Astrocyte of the spinal cord (primary cell): ENCODE results near the gene EDIL3.

Experiments
- DNase-seq: peaks from one replicate; pipeline ENCODE4 v3.0.0; 2011; ENCODE audit warnings: low read depth, low spot score
- H3K4me3 ChIP-seq: 2 replicates; pipeline ENCODE4 v1.5.1; 2011; ENCODE audit warnings: low read depth, mild to moderate bottlenecking, low read length, moderate library complexity
- in situ Hi-C: cut with HindIII; loops from 2 replicates; pipeline ENCODE4 v1.10.0; 2017; ENCODE audit warnings: low sequenced_read_pairs
- TF ChIP-seq, protein P1 (sequence below): IDR thresholded peaks from 2 replicates; pipeline ENCODE4 v1.5.1; 2012; ENCODE audit warnings: low read depth, mild to moderate bottlenecking, low read length, inconsistent platforms

Gene EDIL3

DNA sequence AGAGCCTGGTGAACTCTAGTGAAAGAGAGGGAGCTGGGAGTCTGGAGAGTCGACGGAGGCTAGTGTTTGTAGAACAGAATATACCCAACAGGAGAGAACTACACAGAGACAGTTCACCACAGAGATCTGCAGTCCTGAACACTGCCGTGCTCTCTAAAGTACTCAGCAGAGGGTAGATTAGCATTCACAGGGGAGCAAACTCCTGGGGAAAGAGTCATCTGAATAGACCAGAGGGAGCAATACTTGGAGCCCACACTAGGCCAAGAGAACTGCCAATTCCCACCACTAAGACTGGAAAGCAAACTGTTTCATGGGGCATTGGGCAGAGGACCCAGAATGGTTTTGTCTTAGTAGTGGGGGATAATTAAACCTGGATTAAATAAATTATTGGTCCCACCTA lies 235.6 kb downstream of the EDIL3 start:
- H3K4me3 ChIP-seq, result no peak overlapping the region
- in situ Hi-C loops, result no loop called here
- TF ChIP-seq, protein P1, sequence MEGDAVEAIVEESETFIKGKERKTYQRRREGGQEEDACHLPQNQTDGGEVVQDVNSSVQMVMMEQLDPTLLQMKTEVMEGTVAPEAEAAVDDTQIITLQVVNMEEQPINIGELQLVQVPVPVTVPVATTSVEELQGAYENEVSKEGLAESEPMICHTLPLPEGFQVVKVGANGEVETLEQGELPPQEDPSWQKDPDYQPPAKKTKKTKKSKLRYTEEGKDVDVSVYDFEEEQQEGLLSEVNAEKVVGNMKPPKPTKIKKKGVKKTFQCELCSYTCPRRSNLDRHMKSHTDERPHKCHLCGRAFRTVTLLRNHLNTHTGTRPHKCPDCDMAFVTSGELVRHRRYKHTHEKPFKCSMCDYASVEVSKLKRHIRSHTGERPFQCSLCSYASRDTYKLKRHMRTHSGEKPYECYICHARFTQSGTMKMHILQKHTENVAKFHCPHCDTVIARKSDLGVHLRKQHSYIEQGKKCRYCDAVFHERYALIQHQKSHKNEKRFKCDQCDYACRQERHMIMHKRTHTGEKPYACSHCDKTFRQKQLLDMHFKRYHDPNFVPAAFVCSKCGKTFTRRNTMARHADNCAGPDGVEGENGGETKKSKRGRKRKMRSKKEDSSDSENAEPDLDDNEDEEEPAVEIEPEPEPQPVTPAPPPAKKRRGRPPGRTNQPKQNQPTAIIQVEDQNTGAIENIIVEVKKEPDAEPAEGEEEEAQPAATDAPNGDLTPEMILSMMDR, result no peak
- no peak for DNase-seq

DNA sequence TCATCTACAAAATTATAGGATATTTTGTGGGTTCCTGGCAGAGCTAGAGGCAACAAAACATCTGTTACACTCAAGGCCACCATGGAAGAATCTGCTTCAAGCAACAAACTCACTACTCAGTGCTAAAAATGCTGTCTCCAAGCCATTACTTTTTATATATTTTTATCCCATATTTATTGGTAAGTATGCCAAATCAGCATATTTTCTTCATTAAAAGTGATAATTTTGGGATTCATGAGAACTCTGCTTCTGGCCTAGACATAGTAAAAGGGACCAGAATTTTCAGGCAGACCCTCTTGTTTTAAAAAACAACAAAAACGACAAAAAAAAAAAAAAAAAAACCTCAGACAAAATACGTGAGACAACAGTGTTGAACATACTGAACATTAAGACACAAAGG lies 236.0 kb downstream of the EDIL3 start:
- no peak overlapping the region for H3K4me3 ChIP-seq
- no peak for DNase-seq
- TF ChIP-seq, protein P1, result no peak
- in situ Hi-C loops, result no loop called here

DNA sequence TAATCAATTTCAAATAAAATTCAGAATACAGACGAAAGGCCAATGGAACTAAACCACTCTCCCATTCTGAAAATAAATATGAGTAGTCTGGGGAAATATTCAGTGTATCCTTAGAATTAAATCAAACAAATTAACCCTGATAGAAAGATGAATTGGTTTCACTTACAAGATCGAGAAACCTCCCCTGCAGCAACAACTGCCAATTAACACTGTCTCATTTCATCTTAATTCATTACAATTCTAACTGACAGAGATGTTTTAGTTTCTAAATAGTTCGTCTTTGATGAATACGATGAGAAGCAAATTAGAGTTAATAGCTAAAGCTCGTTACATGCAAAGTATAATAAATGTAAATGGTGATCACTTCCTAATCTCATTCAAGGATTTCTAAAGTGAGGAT lies 247.1 kb downstream of the EDIL3 start:
- TF ChIP-seq, protein P1, result no peak

DNA sequence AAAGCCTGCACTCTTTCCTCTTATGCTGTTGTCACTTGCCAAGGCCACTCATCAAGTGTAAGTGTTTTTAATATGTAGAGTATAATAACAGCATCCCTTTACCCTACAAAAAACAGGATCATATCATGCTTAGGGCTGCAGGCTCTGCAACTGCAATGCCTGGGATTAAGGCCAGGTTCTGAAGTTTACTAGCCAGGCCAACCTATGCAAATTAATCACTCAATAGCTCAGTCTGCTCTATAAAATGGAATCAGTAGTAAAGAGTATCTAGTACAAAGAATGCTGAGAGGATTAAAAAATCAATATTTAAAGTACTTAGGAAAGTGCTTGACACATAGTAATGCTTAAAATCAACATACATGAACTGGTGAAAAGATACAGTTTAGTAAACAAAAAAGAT lies 253.3 kb downstream of the EDIL3 start:
- H3K4me3 ChIP-seq, result no peak overlapping the region
- in situ Hi-C loops, result no loop called here
- DNase-seq, result no peak
- TF ChIP-seq, protein P1, result no peak

More for the DNA sequence above, 247.1 kb downstream of the EDIL3 start:
- in situ Hi-C loops, result no loop called here
- no peak for DNase-seq
- H3K4me3 ChIP-seq, result no peak overlapping the region

DNA sequence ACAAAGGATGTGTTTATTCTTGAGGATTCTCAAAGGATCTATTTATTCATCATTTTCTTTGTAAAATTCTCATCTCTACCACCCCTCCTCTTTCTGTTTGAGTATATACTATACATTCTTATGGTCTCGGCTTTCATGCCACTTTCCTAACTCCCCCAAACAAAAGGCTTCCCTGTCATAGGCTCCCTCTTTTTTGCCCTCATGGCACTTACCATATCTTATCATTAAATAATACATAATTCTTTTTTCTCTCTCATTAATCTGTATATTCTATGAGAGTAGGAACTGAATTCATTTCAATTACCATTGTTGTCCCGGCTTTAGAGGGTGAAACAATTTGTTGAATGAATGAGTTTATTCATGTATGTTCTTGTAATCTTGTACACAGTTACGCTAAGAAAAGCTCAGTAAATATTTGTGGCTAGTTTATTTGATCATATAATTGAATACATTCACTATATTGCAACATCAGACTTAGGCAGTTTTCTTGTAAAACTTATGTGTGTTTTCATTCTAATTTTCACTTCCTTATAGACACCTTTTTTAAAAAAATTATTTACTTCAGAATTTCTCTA lies 254.6 kb downstream of the EDIL3 start:
- TF ChIP-seq, protein P1, result no peak
- no peak overlapping the region for H3K4me3 ChIP-seq
- in situ Hi-C loops, result no loop called here
- DNase-seq, result no peak

DNA sequence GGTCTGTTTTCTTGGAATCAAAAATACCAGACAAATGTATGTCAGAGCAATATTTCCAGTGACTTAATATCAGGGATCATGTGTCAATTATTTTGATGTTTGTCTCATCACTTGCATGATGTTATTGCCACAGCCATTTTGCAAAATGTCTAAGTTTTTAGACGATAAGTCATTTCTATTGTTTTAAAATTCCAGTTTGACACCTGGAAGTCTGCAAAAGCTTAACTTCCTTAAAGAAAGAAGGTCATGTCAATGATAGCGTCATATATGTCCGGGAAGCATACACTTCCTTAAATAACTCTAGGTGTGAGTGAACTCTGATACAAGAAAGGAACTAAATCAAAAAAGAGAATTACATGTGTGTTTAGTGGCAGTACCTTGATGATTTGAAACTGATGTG lies 259.5 kb downstream of the EDIL3 start:
- TF ChIP-seq, protein P1, result no peak
- in situ Hi-C loops, result no loop called here
- no peak overlapping the region for H3K4me3 ChIP-seq
- no peak for DNase-seq

DNA sequence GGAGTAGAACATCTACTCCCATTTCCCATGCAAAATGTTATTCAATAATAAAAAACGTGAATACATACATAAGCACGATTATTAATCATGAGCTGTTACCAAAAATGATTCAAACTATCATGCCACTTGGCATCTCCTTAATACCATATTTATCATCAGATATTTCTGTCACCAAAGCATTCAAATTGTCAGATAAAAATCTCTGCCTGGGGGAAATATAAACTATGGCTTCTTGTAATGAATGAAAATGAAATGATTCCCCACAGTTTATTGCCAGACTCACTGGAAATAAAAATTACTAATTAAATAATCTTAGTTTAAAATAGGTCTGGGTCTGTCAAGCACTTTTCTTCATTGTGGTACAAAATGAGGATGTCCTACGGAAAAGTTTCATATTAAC lies 265.4 kb downstream of the EDIL3 start:
- TF ChIP-seq, protein P1, result no peak
- H3K4me3 ChIP-seq, result no peak overlapping the region
- DNase-seq, result no peak
- in situ Hi-C loops, result no loop called here
